ENCODE measurements around the gene CLP1.
A peak's percentile ranks its signal among the peaks of the same experiment; 100 is the strongest.

CLP1 gene

GRCh38 chr11:57641011-57641807 lies 16.4 kb upstream of the CLP1 start:
- DNase-seq, result peak in 1 of 5 donors; percentile 51

- DNase-seq, result no peak
Observed at GRCh38 chr11:57643802-57644201, 13.8 kb upstream of the CLP1 start.

GRCh38 chr11:57644748-57645688 lies 12.5 kb upstream of the CLP1 start:
- DNase-seq, result peak; percentile 59 to 85 (median 75)

- no peak for DNase-seq
Observed at GRCh38 chr11:57645689-57646085, 11.9 kb upstream of the CLP1 start.

GRCh38 chr11:57646194-57646798 lies 11.3 kb upstream of the CLP1 start:
- no peak for DNase-seq

- DNase-seq, result no peak
Observed at GRCh38 chr11:57646799-57647303, 10.7 kb upstream of the CLP1 start.

GRCh38 chr11:57647372-57647771 lies 10.2 kb upstream of the CLP1 start:
- DNase-seq, result no peak

- DNase-seq, result no peak
Observed at GRCh38 chr11:57647960-57648800, 9.4 kb upstream of the CLP1 start.

GRCh38 chr11:57648801-57649735 lies 8.5 kb upstream of the CLP1 start:
- DNase-seq, result no peak

- peak; percentile 42 to 80 (median 65) for DNase-seq
Observed at GRCh38 chr11:57649826-57650738, 7.5 kb upstream of the CLP1 start, which contains the start of gene YPEL4. Gene YPEL4 (minus strand): TSS chr11:57649912. CDS start chr11:57647107, 2,805 bp downstream.

- no peak for DNase-seq
Observed at GRCh38 chr11:57650739-57651090, 6.8 kb upstream of the CLP1 start.

- DNase-seq, result no peak
Observed at GRCh38 chr11:57651408-57651807, 6.2 kb upstream of the CLP1 start.

- DNase-seq, result peak in 2 of 5 donors; percentile 26 to 33
Observed at GRCh38 chr11:57652230-57652629, 5.3 kb upstream of the CLP1 start.

- DNase-seq, result no peak
Observed at GRCh38 chr11:57652662-57653061, 4.9 kb upstream of the CLP1 start.

- no peak for DNase-seq
Observed at GRCh38 chr11:57653163-57653562, 4.4 kb upstream of the CLP1 start.

- no peak for DNase-seq
Observed at GRCh38 chr11:57656885-57657193, 723 bp upstream of the CLP1 start.

GRCh38 chr11:57658023-57658361 lies 430 bp downstream of the CLP1 start:
- DNase-seq, result no peak

- no peak for DNase-seq
Observed at GRCh38 chr11:57659669-57660068, 2.1 kb downstream of the CLP1 start.

- peak in 1 of 5 donors; percentile 10 for DNase-seq
Observed at GRCh38 chr11:57662893-57663292, 5.3 kb downstream of the CLP1 start.

- no peak for DNase-seq
Observed at GRCh38 chr11:57663975-57664374, 6.4 kb downstream of the CLP1 start.

Data from T-helper 1 cell (primary cell).